NOMO-1 treated with DMSO at 0.1 percent for 48 hours (cell line): ENCODE data around the gene TRIP12.
"Not testable (repeated sequence)": the region's sequence is repeated elsewhere in the genome, so short reads cannot be mapped to it uniquely, and the experiment has no call there.

Experiments
- DNase-seq: peaks from one replicate; lab custom pipeline; 2025; ENCODE audit not compliant: unreplicated experiment; lab: John Stamatoyannopoulos, UW

The TRIP12 gene

DNA sequence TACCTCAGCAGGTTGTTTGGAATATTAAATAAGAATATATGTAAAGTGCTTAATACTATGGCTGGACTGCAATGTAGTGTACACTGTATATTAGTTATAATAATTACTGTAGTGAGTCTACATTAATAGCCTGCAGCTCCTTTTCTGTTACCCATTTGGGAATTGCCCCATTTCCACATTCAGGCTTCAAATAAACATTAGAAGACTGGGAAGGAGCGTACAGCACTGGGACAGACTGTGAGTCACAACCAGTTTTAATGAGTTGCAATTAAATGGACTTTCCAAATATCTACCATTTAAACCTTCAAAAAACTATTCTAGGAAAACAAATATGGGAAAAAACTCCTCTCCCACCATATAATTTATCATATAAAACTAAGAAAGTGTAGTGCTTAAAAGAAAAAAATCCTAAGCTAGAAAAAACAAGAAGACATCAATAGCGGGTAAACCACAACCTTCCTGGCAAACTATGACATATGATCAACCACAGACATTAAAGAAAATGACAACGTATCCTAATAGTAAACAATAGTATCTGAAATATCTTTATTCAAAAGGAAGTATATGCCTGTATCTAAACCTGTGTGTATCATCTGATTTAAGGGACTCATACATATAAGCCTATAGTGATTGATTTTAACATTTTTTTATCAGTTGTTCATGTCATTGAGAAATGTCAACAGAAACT, 86.1 kb downstream of the TRIP12 start:
- no peak for DNase-seq

DNA sequence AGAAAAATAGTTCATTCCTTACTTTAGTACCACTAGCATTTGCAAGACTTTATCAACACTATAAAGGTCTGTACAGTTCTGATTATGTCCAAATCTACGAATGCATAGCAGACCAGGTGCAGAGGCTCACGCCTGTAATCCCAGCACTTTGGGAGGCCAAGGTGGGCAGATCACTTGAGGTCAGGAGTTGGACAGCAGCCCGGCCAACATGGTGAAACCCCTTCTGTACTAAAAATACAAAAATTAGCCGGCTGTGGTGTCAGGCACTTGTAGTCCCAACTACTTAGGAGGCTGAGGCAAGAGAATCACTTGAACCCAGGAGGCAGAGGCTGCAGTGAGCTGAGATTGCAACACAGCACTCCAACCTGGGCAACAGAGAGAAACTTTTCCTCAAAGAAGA, 87.4 kb downstream of the TRIP12 start:
- not testable (repeated sequence) for DNase-seq

DNA sequence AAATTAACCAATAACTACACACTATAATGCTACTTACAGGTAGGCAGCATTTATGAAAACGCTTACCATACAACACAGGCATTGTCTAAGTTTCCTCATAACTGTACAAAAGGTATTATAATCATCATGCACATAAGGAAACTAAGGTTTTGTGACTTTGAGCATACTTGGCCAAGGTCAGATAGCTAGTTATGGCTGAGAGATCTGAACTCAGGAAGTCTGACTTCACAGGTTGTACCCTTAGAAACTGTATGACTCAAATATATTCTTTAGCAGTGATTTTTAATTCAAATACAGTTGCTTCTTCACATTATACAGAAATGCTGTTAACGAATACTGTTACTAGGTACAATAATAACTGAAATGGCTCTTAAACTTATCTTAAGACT, 89.3 kb downstream of the TRIP12 start:
- no peak for DNase-seq

DNA sequence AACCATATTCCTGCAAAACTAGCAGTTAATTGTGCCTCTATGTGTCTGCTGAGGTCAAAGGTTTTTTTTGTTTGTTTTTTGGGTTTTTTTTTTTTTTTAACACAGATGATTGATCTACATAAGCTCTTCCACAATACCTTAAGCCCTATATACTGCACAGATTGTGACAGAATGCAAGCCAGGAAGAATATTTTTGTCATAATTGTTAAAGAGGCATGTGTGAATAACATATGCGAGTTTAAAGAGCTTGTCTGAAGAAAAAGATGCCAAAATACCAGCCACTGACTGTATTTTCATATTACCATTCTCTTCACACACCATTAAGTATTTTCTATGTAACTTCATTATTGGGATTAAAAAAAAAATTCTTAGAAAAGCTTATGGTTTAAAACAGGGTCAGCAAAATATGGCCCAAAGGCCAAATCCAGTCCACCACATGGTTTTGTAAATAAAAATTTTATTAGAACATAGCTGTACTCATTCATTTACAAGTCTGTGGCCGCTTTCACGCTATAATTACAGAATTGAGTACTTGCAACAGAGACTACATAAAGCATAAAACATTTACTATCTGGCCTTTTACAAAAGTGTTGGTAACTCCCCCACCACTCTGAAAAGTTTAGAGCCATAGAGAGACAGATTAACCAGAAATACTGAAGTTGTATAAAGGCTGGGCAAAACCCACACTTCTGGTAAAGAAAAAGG, 89.9 kb downstream of the TRIP12 start:
- no peak for DNase-seq

DNA sequence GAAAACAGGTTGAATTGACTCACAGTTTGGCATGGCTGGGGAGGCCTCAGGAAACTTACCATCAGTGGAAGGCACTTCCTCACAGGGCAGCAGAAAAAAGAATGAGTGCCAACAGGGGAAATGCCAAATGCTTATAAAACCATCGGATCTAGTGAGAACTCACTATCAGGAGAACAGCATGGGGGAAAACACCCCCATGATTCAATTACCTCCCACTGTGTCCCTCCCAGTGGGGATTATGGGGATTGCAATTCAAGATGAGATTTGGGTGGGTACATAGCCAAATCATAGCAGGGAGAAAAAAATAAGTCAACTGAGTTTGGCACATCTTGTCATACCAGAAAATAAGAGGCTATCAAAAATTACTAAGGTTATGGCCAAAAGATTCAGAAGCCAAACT, 96.3 kb downstream of the TRIP12 start:
- no peak for DNase-seq

DNA sequence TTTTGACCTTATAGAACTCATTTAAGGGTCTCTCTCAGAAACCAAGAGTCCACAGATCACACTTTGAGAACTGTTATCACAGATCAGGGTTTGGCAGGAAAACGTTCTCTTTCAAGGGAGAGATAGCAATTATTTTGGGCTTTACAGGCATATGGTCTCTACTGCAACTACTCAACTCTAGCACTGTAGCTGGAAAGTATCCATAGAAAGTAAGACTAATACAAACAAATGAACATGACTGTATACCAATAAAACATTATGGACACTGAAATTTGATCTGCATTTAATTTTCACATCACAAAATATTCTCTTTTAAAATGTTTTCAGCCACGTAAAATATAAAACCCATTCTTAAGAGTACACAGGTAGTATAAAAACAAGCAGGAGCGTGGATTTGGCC, 100.5 kb downstream of the TRIP12 start:
- no peak for DNase-seq

DNA sequence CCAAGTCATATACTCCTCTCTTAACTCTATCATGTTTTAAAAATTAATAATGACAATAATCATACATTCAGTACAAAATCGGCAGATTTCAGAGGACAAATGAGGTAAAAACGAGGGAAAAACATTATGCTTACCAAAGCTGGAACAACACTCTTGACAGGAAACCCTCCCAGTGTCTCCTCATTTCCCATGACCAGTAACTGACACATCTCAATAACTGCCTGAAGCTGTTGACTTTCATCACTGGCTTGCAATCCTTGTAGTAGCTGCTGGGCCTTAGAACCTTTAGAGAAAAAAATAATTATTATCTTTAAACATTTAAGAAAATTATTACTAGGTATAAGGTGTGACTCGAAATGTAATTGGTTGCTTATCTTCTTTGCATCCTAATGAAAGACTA, 103.6 kb downstream of the TRIP12 start:
- no peak for DNase-seq

DNA sequence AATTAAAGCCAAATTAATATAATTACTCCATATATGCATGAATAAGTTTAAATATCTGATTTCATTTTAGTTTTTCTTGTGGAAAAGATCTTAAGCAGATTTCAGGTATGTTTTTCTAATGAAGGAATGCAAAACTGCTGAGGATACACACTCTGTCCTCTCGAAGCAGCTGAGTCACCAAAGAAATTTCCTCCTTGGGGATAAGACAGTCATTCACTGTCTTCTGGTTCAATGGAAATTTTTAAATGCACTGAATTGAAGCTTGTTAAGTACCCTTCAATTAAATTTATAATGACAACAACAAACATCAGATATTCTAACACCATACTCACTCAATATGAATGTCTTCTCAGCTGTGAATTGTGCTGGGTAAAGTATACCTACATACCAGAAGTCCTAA, 106.0 kb downstream of the TRIP12 start:
- DNase-seq = no peak

DNA sequence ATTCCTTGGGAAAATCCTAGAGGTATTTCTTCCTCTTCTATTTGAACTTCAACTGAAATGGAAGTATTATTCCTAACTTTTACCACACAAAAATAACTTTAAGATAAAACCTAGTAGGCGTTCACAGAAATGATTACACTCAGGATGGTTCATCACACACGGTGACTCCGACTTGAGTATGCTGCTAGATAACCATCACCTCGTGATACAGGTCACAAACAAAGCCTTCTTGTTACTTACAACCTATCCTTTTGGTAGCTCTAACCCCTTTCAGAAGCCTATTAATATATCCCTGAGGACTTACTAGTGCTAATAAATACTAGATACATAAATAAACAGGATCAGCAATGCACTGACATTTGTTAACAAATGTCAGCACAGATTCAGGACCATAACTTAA, 106.5 kb downstream of the TRIP12 start:
- DNase-seq = no peak

DNA sequence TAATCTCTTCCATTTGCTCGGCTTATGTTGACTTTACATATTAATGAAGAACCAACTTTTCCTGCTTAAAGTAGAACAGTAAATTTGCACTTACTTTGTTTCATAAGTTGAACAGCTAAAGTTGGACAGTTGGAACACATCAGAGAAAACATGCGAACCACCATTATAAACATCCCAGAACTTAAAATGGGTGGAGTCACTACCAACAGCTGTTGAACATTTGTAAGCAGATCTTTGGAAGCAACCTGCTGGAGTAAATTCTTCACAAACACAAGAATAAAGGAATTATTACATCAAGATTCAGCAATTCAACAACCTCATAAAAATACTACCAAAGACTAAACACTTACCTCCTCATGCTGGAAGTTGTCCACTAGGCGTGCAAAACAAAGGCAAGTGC, 111.0 kb downstream of the TRIP12 start:
- DNase-seq = no peak

DNA sequence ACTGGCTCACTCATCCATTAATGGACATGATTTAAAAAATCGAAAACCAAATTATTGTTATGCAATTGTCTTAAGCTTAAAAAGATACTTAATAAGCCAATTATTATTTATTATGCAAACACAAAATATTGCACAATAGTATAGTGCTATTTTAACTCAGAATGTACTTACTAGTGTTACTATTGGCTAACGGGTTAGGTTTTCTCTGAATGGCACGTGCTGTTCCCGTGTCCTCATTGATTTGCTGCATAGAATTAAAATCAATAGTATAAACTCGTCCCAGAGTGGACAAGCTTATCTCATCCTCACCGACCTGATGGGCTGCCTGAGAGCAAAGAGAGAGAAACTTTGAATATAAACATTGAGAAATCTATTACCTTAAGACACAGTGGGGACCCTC, 116.2 kb downstream of the TRIP12 start:
- DNase-seq = no peak

DNA sequence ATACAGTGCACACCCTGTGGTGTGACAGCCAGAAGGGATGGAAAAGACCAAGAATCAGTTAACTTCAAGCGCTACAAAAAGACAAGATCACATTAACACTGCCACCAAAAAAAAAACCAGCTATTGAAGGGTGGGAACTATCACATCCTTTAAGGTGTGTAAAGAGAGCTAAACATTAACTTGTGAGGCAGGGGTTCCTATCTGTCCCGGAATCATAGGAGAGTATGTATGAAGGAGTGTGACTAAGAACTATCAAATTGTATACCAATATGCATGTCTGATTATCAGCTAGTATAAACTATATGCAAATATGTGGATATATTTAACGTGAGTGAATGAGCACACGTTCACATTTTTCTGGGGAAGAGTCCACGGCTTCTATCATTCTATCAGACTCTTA, 119.0 kb downstream of the TRIP12 start:
- DNase-seq = no peak

DNA sequence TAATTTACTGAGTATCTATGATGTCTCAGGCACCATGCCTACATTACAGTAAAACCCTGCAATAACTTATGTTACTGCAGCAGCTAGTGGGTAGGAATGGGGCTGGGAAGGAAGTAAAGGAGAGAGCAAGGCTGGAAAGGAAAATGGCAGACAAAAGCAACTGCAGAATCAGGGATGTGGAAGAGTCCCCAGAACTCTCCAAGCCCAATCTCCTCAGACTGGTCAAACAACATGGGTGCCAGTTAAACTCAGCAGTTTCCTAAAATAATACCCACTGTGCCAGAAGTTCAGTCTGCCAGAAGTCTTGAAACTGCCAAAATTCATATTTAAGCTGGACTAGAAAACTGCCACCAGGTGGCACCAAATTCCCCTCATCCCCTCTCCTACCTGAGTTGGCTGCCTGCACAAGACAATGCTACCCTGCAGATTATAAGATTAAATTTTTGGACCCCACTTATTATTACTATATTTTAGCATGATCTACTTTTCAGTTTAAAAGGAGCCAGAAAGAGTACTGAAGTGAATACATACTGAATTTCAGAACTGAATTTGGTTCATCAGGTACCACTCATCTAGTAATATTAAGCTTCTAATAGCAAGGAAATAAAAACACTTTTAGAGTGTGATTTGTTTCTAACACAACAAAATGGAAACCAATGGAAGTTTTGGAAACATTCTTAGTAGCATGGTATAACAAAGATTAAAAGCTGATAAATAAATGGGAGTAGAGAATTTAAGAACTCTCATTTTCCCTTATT, 120.6 kb downstream of the TRIP12 start:
- DNase-seq = peak; percentile 25

DNA sequence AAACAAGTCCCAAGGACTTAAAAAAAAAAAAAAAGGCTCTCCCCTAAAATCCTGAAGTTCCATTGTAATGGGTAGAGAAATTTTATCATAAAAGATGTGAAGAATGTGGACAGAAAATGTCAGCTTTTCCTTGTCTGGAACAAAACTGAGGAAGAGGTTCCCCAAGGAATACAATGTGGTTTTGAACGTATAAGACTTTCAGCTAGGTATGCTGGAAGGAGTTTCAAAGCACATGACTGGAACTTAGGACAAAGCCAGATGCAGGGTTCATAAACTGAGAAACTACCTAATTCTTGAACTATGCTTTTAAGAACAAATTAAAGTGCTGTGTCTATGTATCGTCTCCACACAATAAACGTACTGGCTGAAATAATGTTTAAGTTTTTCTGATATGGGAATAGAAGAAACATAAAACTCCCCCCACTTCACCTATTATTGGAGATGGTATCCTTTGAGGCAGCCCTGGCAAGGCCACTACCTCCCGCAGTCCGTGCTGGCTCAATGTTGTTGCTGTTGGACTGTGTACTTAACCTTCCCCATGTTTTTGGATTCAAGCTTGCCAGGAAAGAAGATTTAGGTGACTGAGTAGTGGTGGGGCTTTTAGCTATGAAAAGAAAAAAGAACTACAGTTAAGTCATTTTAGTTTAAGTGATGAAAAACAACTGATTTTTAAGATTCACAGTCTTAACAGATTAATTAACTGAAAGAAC, 123.2 kb downstream of the TRIP12 start:
- no peak for DNase-seq

DNA sequence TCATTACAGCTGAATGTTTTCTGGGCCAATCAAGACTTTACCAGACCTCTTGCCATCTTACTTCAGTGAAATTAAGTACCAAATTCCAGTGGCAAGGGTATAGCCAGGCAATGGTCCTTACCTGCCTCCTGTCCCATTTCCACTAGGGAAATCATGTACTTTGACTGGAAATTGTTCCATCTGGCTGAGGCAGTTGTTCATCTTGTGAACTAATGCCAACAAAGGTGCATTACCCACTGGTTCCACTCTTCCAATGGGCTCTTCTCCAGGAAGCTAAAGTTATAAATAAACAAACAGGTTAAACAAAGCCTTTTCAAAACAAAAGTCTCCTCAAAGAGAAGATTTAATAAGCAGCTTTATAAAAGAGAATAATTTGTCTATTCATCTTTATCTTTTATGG, 126.8 kb downstream of the TRIP12 start:
- DNase-seq = no peak

DNA sequence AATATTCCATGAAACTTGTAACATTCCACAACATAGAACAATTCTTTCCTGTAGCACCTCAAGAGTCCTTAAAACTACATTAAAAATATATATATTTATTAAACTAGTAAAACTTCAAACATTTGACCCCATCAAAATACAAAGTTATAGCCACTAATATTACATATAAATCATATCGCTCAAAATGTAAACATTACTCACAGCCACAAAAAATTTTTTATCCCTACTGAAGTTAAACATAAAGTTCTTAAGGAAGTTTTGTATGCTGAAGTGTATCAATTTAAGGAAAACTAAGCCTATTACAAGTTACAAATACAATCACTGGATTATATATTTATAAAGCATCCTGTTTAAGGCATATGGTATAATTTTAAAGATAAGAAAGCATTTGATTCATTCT, 127.2 kb downstream of the TRIP12 start:
- no peak for DNase-seq

DNA sequence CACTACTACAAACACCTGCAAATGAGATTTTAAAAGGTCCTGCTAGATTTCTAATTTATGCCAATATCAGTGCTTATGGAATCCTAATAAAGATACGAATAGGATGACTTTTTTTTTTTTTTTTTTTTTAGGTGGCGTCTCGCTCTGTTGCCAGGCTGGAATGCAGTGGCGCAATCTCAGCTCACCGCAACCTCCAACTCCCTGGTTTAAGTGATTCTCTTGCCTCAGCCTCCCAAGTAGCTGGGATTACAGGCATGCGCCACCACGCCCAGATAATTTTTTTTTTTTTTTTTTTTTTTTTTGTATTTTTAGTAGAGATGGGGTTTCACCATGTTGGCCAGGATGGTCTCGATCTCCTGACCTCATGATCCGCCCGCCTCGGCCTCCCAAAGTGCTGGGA, 135.5 kb downstream of the TRIP12 start:
- DNase-seq = not testable (repeated sequence)

DNA sequence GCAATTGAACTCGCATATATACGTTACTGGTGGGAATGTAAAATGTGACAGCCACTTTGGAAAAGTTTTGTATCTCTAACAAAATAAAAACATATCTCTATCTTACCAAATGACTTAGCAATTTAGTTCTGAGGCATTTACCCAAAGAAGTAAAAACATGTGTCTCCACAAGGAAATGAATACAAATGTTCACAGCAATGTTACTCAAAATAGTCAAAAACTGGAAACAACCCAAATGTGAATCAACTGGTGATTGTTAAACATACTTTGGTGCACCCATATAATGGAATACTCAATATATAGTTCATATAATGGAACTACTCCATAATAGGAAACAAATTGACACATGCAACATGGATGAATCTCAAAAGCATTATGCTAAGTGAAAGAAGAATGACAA, 137.0 kb downstream of the TRIP12 start:
- no peak for DNase-seq

DNA sequence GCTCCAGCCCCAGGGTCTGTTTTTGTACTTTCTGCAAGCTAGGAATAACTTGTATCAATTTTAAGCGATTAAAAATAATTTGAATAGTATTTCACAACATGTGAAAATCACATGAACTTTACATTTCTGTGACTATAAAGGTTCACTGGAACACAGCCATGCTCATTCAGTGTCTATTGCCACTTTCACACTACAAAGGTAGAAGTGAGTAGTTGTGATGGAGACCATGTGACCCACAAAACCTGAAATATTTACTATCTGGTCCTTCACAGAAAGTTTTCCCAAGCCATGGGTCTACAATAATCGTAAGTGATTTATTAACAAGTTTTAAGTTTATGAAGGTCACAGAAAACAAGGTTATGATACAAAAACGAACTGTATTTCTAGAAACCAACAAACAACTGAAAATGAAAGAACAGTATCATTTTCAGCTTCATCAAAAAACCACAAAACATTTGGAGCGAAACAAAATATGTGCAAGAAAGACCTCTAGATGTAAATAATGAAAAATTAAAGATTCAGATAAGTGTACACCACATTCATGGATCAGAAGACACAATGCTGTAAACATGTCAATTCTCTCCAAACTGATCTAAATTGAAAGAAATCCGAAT, 138.6 kb downstream of the TRIP12 start:
- DNase-seq = no peak

DNA sequence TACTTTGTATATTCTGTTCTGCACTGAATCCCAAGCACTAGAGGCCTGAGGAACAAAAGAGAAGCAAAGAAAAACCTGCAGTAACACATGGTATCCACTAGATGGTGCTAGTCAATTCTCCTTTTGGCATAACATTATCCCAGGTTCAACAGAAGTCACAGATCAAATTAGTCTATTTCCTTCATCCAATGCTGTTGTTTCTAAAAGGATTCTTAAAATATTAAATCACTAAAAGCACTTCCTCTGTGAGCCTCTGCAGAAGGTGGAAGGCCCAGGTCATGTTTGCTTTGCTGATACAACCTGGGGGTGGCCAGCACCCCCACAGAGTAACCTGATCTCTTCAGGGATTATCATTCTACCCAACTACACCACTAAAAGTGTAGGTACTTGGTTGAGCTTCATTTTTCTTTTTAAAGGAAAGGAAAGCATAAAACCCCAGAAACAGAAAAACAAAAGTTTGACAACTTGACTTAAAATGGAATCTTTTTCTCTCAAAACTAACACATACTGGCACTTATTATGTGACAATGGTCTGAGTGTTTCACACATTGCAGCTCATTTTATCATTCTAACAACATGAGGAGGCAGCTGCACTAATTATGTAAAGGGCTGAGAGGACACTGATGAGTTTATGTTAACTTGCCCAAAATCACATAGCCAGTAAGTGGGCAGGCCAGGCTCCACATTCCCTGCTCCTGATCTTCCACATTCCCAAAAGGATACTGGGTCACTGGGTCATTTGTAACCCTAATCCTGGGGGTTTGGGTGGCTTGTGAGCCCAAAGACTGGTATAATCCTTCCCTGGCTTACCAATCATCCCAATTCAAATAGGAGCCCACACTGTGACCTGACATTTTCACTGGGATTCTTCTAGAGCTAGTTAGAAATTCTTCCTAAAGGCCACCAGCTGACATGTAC, 140.7 kb downstream of the TRIP12 start:
- peak; percentile 46 for DNase-seq
